NCI-H2081 (cell line): ENCODE data around the gene FKBP5.
"Not testable (repeated sequence)": the region's sequence is repeated elsewhere in the genome, so short reads cannot be mapped to it uniquely, and the experiment has no call there.

Source experiments
- DNase-seq, 2 experiments: peaks; one replicate each; lab custom pipeline; 2025; lab: John Stamatoyannopoulos, UW

The FKBP5 gene

GRCh38 chr6:35539223-35539622, 149.5 kb downstream of the FKBP5 start:
- DNase-seq, result no peak

GRCh38 chr6:35535847-35536246, 152.9 kb downstream of the FKBP5 start:
- DNase-seq, result not testable (repeated sequence)

GRCh38 chr6:35534407-35535170, 154.1 kb downstream of the FKBP5 start:
- DNase-seq, result no peak

DNA sequence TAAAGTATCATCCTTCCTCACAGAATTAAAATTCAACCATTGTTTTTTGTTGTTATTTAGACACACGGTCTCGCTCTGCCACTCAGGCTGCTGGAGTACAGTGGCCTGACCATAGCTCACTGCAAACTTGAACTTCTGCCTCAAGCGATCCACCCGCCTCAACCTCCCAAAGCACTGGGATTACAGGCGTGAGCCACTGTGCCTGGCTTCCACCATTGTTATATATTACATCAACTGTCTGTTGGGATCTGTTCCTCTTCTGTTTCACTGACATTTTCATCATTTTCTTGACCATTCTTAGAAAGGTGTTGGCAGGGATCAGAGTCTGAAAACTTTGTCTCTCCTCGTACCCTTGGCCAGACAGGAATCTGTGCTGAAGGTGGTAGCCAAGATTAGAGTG, 154.7 kb downstream of the FKBP5 start:
- no peak for DNase-seq

DNA sequence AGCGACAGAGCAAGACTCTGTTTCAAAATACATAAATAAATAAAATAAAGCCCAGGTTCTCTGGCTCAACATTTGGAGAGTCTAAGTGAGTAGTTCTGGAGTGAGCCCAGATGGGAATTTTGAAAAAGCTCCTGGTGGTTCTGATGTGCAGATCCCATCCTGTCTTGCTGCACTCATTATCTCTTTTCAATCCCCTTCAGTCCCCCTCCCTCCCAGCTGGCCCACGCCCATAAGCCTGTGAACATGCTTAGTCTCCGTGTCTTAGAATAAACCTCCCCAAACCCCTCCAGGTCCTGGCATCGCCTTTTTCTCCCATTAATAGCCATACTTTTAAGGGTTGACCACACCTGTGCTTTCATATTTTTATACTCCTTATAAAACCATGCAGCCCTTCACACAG, 156.6 kb downstream of the FKBP5 start:
- DNase-seq, result no peak

DNA sequence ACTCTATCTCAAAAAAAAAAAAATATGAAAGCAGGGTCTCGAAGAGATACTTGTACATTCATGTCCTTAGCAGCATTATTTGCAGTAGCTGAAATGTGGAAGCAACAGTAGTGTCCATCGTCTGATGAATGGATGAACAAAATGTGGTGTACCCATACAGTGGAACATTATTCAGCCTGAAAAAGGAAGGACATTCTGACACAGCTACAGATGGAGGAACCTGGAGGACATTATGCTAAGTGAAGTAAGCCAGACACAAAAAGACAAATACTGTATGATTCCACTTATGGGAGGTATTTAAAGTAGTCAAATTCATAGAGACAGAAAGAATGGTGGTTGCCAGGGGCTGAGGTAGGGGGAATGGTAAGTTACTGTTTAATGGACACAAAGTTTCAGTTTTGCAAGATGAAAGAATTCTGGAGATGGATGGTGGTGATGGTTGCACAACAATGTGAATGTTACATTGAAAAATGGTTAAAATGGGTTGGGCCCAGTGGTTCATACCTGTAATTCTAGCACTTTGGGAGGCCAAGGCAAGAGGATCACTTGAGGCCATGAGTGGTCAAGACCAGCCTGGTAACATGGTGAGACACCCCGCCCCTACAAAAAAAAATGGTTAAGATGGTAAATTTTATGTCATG, 164.2 kb downstream of the FKBP5 start:
- DNase-seq, result no peak
